Measurements from ENCODE around the gene RCAN2.

RCAN2 gene

DNA sequence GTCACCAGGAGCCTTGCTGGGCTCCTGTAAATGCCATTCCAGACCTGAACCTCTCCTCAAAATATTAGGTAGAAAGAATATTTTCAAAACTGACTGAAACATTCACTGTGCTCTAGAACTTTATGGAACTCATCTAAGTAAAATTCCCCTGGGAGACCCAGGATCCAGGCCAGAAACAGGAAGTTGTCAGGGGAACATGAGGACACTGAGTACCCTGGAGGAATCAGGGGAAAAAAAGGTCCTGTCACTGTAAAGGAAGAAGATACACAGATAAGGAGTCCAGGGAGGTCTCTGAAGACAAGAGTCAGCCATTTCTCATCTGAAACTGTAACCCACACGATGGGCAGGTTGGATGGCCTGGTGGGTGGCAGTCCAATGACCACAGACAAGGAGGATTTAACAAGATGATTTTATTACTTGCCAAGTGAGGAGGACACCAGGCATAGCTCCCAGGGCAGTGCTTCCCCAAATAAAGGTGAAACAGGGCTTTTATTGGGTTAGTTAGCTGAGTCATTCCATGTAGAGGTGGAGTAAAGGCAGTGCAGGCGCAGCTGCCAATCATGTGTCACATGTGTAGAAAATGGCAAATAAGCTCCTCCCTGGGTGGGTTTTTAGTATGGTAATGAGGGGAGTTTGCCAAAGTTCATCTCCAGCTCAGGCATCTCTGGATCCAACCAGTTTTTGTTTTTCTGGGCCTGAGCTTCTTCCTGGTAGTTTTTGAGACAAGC, 138.5 kb downstream of the RCAN2 start:
- TF ChIP-seq POLR2AphosphoS5 (IDR thresholded peaks at IDR 0.05; ENCODE audit: low read depth, low read length) (no peak), FOXP2 (optimal IDR thresholded peaks at IDR 0.05; ENCODE audit: borderline replicate concordance, extremely low read depth, extremely low read length, insufficient read depth) (no peak)

DNA sequence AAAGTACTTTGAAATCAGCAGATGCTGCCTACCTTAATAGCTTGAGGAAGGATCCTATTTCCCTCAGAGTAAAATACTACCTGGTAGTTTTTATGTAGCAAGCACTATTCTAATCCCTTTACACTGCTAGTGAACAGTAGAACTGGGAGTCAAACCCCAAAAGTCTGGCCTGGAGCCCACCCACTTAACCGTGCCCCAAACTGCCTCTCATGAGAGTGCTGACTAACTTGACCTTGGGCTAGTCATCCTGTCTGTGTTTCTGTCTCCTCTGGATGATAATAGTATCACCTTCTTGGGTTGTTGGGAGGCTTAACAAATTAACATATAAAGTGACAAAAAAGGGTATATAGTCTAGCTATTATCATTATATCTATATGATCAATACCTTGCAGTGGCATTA, 140.5 kb downstream of the RCAN2 start:
- TF ChIP-seq, protein P1, sequence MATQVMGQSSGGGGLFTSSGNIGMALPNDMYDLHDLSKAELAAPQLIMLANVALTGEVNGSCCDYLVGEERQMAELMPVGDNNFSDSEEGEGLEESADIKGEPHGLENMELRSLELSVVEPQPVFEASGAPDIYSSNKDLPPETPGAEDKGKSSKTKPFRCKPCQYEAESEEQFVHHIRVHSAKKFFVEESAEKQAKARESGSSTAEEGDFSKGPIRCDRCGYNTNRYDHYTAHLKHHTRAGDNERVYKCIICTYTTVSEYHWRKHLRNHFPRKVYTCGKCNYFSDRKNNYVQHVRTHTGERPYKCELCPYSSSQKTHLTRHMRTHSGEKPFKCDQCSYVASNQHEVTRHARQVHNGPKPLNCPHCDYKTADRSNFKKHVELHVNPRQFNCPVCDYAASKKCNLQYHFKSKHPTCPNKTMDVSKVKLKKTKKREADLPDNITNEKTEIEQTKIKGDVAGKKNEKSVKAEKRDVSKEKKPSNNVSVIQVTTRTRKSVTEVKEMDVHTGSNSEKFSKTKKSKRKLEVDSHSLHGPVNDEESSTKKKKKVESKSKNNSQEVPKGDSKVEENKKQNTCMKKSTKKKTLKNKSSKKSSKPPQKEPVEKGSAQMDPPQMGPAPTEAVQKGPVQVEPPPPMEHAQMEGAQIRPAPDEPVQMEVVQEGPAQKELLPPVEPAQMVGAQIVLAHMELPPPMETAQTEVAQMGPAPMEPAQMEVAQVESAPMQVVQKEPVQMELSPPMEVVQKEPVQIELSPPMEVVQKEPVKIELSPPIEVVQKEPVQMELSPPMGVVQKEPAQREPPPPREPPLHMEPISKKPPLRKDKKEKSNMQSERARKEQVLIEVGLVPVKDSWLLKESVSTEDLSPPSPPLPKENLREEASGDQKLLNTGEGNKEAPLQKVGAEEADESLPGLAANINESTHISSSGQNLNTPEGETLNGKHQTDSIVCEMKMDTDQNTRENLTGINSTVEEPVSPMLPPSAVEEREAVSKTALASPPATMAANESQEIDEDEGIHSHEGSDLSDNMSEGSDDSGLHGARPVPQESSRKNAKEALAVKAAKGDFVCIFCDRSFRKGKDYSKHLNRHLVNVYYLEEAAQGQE (IDR thresholded peaks at IDR 0.05; ENCODE audit: insufficient read depth in 1 of 2, low read depth in 2 of 2, low read length in 2 of 2), result no peak
- no peak for TF ChIP-seq SIN3A (IDR thresholded peaks at IDR 0.05; ENCODE audit: borderline replicate concordance, insufficient read depth, low read length)
- no peak for TF ChIP-seq FOXP2 (optimal IDR thresholded peaks at IDR 0.05; ENCODE audit: borderline replicate concordance, extremely low read depth, extremely low read length, insufficient read depth)
- no peak for TF ChIP-seq TAF1 (IDR thresholded peaks at IDR 0.05; ENCODE audit: borderline replicate concordance, insufficient read depth, low read length)

DNA sequence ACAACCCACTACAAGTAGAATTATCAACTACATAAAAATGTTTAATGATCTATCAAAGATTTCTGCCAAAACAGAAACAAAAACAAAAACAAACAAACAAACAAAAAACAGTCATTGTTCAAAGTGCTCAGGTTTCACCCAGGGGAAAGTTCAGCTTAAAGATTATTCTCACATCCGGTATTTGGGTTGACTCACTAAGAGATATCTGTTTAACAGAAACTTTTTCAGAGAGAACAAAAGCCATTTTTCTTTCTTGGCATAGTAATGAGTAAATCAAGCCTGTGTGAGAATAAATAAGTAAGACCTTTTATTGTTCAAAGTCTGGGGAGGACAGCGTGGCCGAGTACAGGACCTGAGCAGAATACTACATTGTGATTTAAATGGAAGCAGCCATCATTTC, 143.6 kb downstream of the RCAN2 start:
- TF ChIP-seq SIN3A (IDR thresholded peaks at IDR 0.05; ENCODE audit: borderline replicate concordance, insufficient read depth, low read length), result no peak
- TF ChIP-seq TAF1 (IDR thresholded peaks at IDR 0.05; ENCODE audit: borderline replicate concordance, insufficient read depth, low read length), result no peak
- TF ChIP-seq, protein P1 (IDR thresholded peaks at IDR 0.05; ENCODE audit: insufficient read depth in 1 of 2, low read depth in 2 of 2, low read length in 2 of 2), result no peak
- no peak for TF ChIP-seq FOXP2 (optimal IDR thresholded peaks at IDR 0.05; ENCODE audit: borderline replicate concordance, extremely low read depth, extremely low read length, insufficient read depth)
- TF ChIP-seq POLR2AphosphoS5 (IDR thresholded peaks at IDR 0.05; ENCODE audit: low read depth, low read length), result no peak

DNA sequence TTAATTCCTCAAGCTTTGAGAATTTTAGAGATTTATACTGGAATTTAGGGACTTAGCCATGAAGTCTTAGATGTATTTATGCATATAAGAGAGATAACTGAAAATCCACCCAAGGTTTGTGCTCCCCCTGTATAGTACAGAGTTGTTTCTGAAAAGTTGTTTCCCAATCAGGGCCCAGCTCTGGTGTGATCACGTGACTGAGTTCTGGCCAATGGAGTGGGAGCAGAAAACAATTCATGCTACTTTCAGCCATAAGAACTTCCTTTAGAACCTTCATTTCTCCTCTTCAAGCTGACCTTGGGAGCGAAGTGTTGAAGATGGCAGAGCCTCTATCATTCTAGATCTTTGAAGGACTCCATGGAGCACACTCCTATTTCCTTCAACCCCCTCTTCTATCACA, 151.0 kb downstream of the RCAN2 start:
- TF ChIP-seq POLR2AphosphoS5 (IDR thresholded peaks at IDR 0.05; ENCODE audit: low read depth, low read length) (no peak), FOXP2 (optimal IDR thresholded peaks at IDR 0.05; ENCODE audit: borderline replicate concordance, extremely low read depth, extremely low read length, insufficient read depth) (no peak), TAF1 (IDR thresholded peaks at IDR 0.05; ENCODE audit: borderline replicate concordance, insufficient read depth, low read length) (no peak), SIN3A (IDR thresholded peaks at IDR 0.05; ENCODE audit: borderline replicate concordance, insufficient read depth, low read length) (no peak)
- TF ChIP-seq, protein P1 (IDR thresholded peaks at IDR 0.05; ENCODE audit: insufficient read depth in 1 of 2, low read depth in 2 of 2, low read length in 2 of 2), result no peak

DNA sequence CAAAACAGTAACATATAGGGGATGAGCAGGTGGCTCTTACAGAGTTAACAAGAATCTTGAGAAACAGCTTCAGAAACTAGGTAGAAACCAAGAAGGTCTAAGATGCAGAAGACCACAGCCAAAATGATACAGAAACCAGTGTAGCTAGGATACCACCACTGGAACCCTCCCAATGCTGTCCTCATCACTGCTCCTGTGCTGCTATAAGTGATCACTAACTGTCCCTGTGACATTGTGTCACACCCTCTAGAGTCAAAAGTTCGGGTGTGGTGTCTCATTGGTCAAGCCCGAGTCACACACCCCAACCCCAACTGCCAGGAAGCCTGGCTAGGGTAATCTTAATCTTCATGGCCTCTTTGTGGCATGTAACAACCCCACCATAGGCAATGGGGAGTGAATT, 153.1 kb downstream of the RCAN2 start:
- TF ChIP-seq POLR2AphosphoS5 (IDR thresholded peaks at IDR 0.05; ENCODE audit: low read depth, low read length) (no peak), FOXP2 (optimal IDR thresholded peaks at IDR 0.05; ENCODE audit: borderline replicate concordance, extremely low read depth, extremely low read length, insufficient read depth) (no peak), SIN3A (IDR thresholded peaks at IDR 0.05; ENCODE audit: borderline replicate concordance, insufficient read depth, low read length) (no peak), TAF1 (IDR thresholded peaks at IDR 0.05; ENCODE audit: borderline replicate concordance, insufficient read depth, low read length) (no peak)
- TF ChIP-seq, protein P1 (IDR thresholded peaks at IDR 0.05; ENCODE audit: insufficient read depth in 1 of 2, low read depth in 2 of 2, low read length in 2 of 2), result no peak

Measured in PFSK-1 (cell line).